Measurements from ENCODE around the gene MAP4K2.

MAP4K2 gene

GRCh38 chr11:64810891-64811272 lies 7.9 kb upstream of the MAP4K2 start:
- peak; percentile 75 for DNase-seq

GRCh38 chr11:64810271-64810890 lies 7.4 kb upstream of the MAP4K2 start, which contains the start of gene MEN1:
TSS of gene MEN1 (minus strand) at chr11:64810551. CDS start at chr11:64810109, 442 bp downstream.
- peak; percentile 98 for DNase-seq

DNA sequence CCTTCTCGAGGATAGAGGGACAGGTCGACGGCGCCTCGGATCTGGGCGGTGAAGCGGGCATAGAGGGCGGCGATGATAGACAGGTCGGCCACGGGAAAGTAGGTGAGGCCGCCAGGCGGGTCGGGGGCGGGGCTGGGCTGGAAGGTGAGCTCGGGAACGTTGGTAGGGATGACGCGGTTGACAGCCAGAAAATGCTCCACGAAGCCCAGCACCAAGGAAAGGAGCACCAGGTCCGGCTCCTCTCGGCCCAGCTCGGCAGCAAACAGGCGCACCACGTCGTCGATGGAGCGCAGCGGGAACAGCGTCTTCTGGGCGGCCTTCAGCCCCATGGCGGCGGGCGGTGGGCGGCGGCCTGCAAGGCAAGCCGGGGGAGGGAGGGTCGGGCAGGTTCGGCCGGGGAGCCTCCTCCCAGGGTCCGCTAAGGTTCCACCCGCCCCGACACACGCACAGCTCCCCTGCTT lies 6.8 kb upstream of the MAP4K2 start:
- peak; percentile 38 for DNase-seq

GRCh38 chr11:64805481-64805880 lies 2.5 kb upstream of the MAP4K2 start:
- no peak for DNase-seq

- no peak for DNase-seq
These were observed 1.6 kb upstream of the MAP4K2 start for GRCh38 chr11:64804346-64805210.

DNA sequence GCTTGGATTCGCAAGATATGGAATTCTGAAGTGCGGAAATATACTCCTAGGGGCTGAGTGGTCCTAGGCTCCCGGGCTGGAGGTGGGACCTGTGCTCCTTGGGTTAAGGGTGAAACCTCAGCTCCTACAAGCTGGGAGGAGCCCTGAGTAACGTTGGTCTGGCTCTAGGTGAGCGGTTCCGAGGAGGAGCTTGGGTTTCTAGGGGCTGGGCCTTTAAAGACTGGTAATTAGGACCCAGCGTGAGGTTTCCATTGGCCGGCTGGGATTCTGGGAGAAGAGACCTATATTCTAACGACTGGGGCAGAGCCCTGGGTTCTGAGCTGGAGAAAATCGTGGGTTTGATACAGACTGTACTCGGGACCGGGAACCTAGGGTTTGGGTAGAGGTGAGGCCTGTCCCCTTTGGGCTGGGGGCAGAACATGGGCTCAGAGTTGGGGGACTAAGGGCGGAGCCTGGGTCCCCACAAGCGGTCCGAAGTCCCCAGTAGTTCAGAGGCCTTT lies 882 bp upstream of the MAP4K2 start:
- no peak for DNase-seq

GRCh38 chr11:64802370-64803157 lies 450 bp downstream of the MAP4K2 start:
- DNase-seq = no peak

GRCh38 chr11:64801561-64802369 lies 1.2 kb downstream of the MAP4K2 start:
- no peak for DNase-seq

- DNase-seq = no peak
These were observed 1.9 kb downstream of the MAP4K2 start for GRCh38 chr11:64801158-64801464.

DNA sequence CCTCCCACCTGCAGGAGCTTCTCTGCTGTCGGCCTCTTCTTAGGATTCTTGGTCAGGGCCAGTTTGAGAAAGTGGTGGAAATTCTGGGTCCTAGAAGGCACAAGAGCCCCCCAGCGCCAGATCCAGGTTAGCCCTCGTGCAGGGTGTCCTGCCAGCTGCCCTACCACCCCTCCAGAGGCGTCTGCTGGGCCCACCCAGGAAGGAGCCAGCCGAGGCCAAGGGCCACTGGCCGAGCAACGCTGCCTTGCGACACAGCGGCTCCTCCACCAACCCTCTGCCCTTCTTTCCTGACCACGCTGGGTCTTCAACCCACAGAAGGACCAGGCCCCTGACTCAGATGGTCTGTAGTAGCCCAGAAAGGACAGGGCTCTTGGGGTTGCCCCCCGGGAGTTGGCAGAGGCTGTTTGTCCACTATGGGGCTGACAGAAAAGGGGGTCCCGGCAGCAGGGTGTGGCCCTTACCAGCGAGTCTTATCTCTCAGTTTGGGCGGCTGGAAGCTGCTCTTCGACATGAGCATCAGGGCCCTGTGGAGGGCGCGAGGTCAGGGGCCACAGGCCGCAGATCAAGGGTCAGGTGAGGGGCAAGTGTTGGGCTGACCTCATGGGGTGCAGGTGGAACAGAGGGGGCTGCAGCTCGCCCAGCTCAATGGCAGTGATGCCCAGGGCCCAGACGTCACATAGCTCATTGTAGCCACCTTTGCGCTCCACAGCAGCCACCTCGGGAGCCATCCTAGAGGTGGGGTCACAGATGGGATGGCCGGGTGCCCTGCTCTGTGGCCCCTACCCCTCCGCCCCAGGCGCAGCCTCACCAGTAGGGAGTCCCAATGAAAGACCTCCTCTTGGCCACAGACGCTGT lies 2.5 kb downstream of the MAP4K2 start:
- no peak for DNase-seq

DNA sequence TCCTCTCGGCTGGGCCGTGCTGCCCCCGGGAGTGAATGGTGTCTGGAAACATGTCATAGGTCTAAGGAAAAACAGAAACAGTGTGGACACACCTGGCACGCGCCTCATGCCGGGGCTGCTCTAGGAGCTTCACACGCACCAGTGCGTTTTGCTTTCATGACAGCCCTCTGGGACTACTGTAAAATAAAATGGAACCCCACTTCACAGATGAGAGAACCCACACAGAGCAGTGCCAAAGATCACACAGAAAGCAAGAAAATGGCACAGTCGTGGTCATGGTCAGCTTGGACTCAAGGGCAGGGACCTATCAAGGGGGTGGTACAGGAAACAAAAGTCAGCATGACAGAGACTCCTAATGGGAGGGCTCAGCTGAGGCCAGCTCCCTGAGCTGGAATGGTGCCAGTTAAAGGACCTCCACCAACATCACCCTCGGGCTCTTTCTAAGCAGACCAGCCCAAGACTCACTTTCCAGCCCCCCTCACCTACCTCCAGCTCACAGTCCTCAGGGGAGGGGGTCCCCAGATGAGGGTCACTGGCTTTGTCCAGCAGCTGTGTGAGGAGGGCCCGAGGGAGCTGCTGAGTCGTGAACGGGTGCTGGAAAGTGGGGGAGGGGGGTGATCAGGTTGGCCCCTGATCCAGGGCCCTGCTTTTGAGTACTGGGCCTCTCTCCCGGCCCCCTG lies 3.3 kb downstream of the MAP4K2 start:
- DNase-seq = peak; percentile 24

- DNase-seq = no peak
These were observed 3.8 kb downstream of the MAP4K2 start for GRCh38 chr11:64799256-64799622.

GRCh38 chr11:64796757-64797541 lies 6.1 kb downstream of the MAP4K2 start:
- no peak for DNase-seq

GRCh38 chr11:64796047-64796756 lies 6.8 kb downstream of the MAP4K2 start:
- DNase-seq = no peak

DNA sequence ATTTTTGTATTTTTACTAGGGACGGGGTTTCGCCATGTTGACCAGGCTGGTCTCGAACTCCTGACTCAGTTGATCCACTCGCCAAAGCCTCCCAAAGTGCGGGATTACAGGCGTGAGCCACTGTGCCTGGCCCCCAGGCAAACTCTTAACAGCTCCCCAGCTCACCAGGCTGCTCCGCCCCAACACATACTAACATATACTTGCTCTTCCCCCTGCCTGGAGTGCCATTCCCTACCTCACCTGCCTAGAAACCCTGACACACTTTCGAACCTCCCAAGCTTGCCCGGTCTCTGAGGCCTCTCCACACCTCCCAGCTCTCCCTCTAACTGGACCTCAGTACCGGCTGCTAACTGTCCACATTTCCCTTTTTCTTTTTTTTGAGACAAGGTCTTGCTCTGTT lies 8.5 kb downstream of the MAP4K2 start:
- DNase-seq = no peak

GRCh38 chr11:64793271-64794160 lies 9.5 kb downstream of the MAP4K2 start:
- no peak for DNase-seq

DNA sequence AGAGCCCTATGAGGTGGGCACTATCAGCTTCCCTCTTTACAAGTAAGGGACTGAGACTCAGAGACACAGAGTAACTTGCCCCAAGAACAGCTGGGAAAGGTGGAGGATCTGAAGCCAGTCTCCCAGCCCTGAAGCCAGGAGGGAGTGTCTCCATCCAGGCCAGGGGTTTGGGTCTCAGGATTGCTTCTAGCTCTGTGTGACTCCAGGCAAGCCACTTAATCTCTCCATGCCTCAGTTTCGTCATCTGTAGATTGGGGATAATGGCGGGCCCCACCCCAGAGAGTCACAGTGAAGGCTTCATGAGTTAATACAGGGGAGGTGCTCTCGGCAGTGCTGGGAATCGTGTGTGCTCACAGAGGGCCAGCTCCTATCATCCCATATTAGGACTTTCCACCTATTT lies 10.5 kb downstream of the MAP4K2 start:
- no peak for DNase-seq

GRCh38 chr11:64791781-64792291 lies 11.2 kb downstream of the MAP4K2 start:
- DNase-seq = no peak
